Right lobe of liver (tissue), 6 donors: ENCODE data around the gene TENT4B. TPM values are rescaled to one million over a fixed set of nuclear protein-coding genes. Genes with fewer than 3 reads are reported as not detected.

ENCODE experiments used
- ATAC-seq, 4 donors: fragments of 200-7000 bp; cut with Tn5 transposase; one replicate each; pipeline ENCODE4 v1.9.1; 2020; ENCODE audit warnings: mild to moderate bottlenecking in 4 of 4, moderate library complexity in 4 of 4
- DNase-seq, 3 donors: peaks; one replicate each; pipeline ENCODE4 v3.0.0-alpha.2; 2020
- H3K27ac ChIP-seq, 3 donors: fragments of 200-600 bp; one replicate each; pipeline ENCODE4 v1.8.0; 2022
- H3K27me3 ChIP-seq, 2 donors: fragments of 200-600 bp; one replicate each; pipeline ENCODE4 v1.8.0; 2022
- H3K36me3 ChIP-seq, 4 donors: fragments of 200-600 bp; sonication (generic) in 1 of 4; one replicate each; pipeline versions ENCODE4 v1.5.1 to v1.8.0; 2017 to 2022; ENCODE audit warnings: control low read depth in 1 of 4
- H3K4me1 ChIP-seq, 4 donors: fragments of 200-600 bp; sonication (generic) in 1 of 4; one replicate each; pipeline versions ENCODE4 v1.5.1 to v1.8.0; 2017 to 2022; ENCODE audit warnings: control low read depth in 1 of 4
- H3K4me3 ChIP-seq, 3 donors: fragments of 200-600 bp; one replicate each; pipeline ENCODE4 v1.8.0; 2022
- H3K9me3 ChIP-seq, 4 donors: fragments of 200-600 bp; sonication (generic) in 1 of 4; one replicate each; pipeline versions ENCODE4 v1.5.1 to v1.8.0; 2017 to 2022; ENCODE audit warnings: control low read depth in 1 of 4
- CTCF ChIP-seq, 4 donors: fragments of 200-600 bp in 3 of 4; fragments of 450-650 bp in 1 of 4; IDR thresholded peaks; one replicate each; pipeline versions ENCODE4 v1.5.1 to v1.8.0; 2016 to 2022; ENCODE audit warnings: antibody characterized with exemption in 4 of 4, mild to moderate bottlenecking in 2 of 4
- POLR2A ChIP-seq: fragments of 450-650 bp; IDR thresholded peaks from one replicate; pipeline ENCODE4 v1.6.1; 2017; ENCODE audit warnings: antibody characterized with exemption, mild to moderate bottlenecking
- WGBS: methylation state at CpG from one replicate; pipeline ENCODE4 v1.1.6; 2018; ENCODE audit warnings: low coverage, low lambda C conversion rate; ENCODE audit not compliant: insufficient coverage; ENCODE audit errors: missing lambda C conversion rate; 5-methylcytosine and 5-hydroxymethylcytosine counted together
- intact Hi-C, 2 donors: fragments of 100-400 bp; cut with DNase I; formaldehyde crosslinking; loops; one replicate each; pipeline versions ENCODE4 v1.11.2 to v1.14.1; 2022
- total RNA-seq, 6 experiments: library from RNA; depleted of rRNA in 2 of 6; stranded (reverse); fragments of >200 nt in 2 of 6; fragmentation: NEBNext Ultra II Directional in 3 of 6; extraction: Animal tissue kit (Norgen Biotek cat#: 25700) in 3 of 6; gene quantifications; one replicate each; pipeline versions ENCODE4 v1.1.0 to v1.2.4, GENCODE V29; 2016 to 2023
- donor health status: DM: no; HTN: yes; CAD: no.
- donor health status: DM: no; HTN: no; CAD: no.
- donor health status: DM: no; HTN: no; CAD: no.
- donor health status: DM: no; HTN: yes; CAD: no.
- donor health status: DM: no; HTN: yes; CAD: no.

The TENT4B gene
- total RNA-seq, 6 experiments from 2014 or later: 7.2 to 13.2 (median 9.3) TPM

GRCh38 chr16:50195276-50195675 is 42.2 kb downstream of the TENT4B start:
- Histone ChIP-seq H3K4me1 (no peaks in the 10 kb centered on the region), H3K27ac (no peak overlapping the region), H3K36me3 (no peaks in the 10 kb centered on the region), H3K27me3 (no peaks in the 10 kb centered on the region), H3K4me3 (no peak overlapping the region), H3K9me3 (no peaks in the 10 kb centered on the region)
- TF ChIP-seq CTCF (IDR thresholded peaks at IDR 0.05) (no peak), POLR2A (no peak)
- ATAC-seq: peak in 2 of 4 donors; percentile 49 to 62
- no peak for DNase-seq
- 42% methylated on average over 2 of the region's 2 CpGs for WGBS
- intact Hi-C loops: no loop called here

GRCh38 chr16:50195756-50196155 is 42.6 kb downstream of the TENT4B start:
- 75% methylated on average over 1 of the region's 1 CpG for WGBS
- H3K4me1 ChIP-seq: no peaks in the 10 kb centered on the region
- no peak for TF ChIP-seq CTCF (IDR thresholded peaks at IDR 0.05)
- no peak for TF ChIP-seq POLR2A

GRCh38 chr16:50197582-50197981 is 44.5 kb downstream of the TENT4B start:
- 80% methylated on average over 7 of the region's 7 CpGs for WGBS
- Histone ChIP-seq H3K27me3 (no peaks in the 10 kb centered on the region), H3K9me3 (no peaks in the 10 kb centered on the region), H3K4me1 (peaks cover 0 to 14% (median 5%) of the 10 kb centered on the region in 4 donors), H3K4me3 (no peak overlapping the region), H3K36me3 (no peaks in the 10 kb centered on the region), H3K27ac (no peak overlapping the region)
- DNase-seq: no peak
- TF ChIP-seq CTCF (IDR thresholded peaks at IDR 0.05) (no peak), POLR2A (no peak)
- intact Hi-C loops: no loop called here
- ATAC-seq: no peak

More at GRCh38 chr16:50195756-50196155, 42.6 kb downstream of the TENT4B start:
- DNase-seq: no peak
- Histone ChIP-seq H3K27ac (no peak overlapping the region), H3K9me3 (no peaks in the 10 kb centered on the region), H3K27me3 (no peaks in the 10 kb centered on the region), H3K4me3 (no peak overlapping the region), H3K36me3 (no peaks in the 10 kb centered on the region)
- no peak for ATAC-seq
- intact Hi-C loops: no loop called here

GRCh38 chr16:50198802-50199403 is 45.8 kb downstream of the TENT4B start:
- ATAC-seq (peak in 1 of 4 donors; percentile 28), DNase-seq (no peak)
- TF ChIP-seq CTCF (IDR thresholded peaks at IDR 0.05) (no peak), POLR2A (no peak)
- Histone ChIP-seq H3K27me3 (no peaks in the 10 kb centered on the region), H3K9me3 (no peaks in the 10 kb centered on the region), H3K27ac (no peak overlapping the region), H3K4me1 (peaks cover 0 to 25% (median 11%) of the 10 kb centered on the region in 4 donors), H3K36me3 (no peaks in the 10 kb centered on the region), H3K4me3 (no peak overlapping the region)
- intact Hi-C loops: no loop called here
- 55% methylated on average over 4 of the region's 4 CpGs for WGBS
